K562 (cell line): ENCODE measurements around the gene PLCG2. TPM values are rescaled to one million over a fixed set of nuclear protein-coding genes. Genes with fewer than 3 reads are reported as not detected.

Experiments
- ATAC-seq: fragments of 200-7000 bp; cut with Tn5 transposase; 3 replicates; pipeline ENCODE4 v1.9.1; 2020; ENCODE audit warnings: moderate library complexity
- BruUV-seq: library from RNA; stranded (reverse); fragments of 400-500 nt; replicated peaks from 2 replicates; lab custom pipeline; 2021; lab: Mats Ljungman, UMichigan
- CTCF ChIA-PET: fragments of 300-600 bp; formaldehyde crosslinking; extraction: SDS; loops from one replicate; lab custom pipeline; 2021; ENCODE audit warnings: low intra/inter-chr PET ratio; lab: Yijun Ruan, JAX
- POLR2A ChIA-PET: fragments of 300-600, 350-650 bp; sonication (Branson Sonifier 250); formaldehyde crosslinking; extraction: SDS; loops from one replicate; lab custom pipeline; 2021; ENCODE audit warnings: antibody characterized with exemption, inconsistent platforms; lab: Yijun Ruan, JAX
- DNase-seq, 4 experiments: peaks; one replicate each; pipeline versions ENCODE4 v3.0.0 to v3.0.0-alpha.2; 2011 to 2018; ENCODE audit warnings: low spot score in 3 of 4, mixed read lengths in 3 of 4; ENCODE audit errors: extremely low read depth in 1 of 4
- FAIRE-seq: peaks from 2 replicates; lab custom pipeline; 2011; peaks lifted over from hg19 to GRCh38; lab: Jason Lieb, UNC
- H2AFZ ChIP-seq: 2 replicates; pipeline ENCODE4 v1.6.0; 2011; ENCODE audit warnings: low read depth, low read length, control low read depth, inconsistent platforms
- H3K27ac ChIP-seq: fragments of 200-600 bp; 3 replicates; pipeline ENCODE4 v1.8.0; 2011; ENCODE audit warnings: low read depth, mild to moderate bottlenecking, control low read depth, inconsistent platforms, low read length, moderate library complexity, mixed read lengths; ENCODE audit errors: extremely low read depth
- H3K27me3 ChIP-seq, 2 experiments: fragments of 300-600 bp in 1 of 2; 2 replicates in 1 of 2; 3 replicates in 1 of 2; pipeline versions ENCODE4 v1.6.0 to v1.8.0; 2011; ENCODE audit warnings: inconsistent platforms in 2 of 2, low read length in 2 of 2, mild to moderate bottlenecking in 1 of 2, mixed read lengths in 1 of 2, moderate library complexity in 1 of 2; ENCODE audit not compliant: control insufficient read depth in 2 of 2, insufficient read depth in 2 of 2
- H3K36me3 ChIP-seq: fragments of 300-600 bp; 3 replicates; pipeline ENCODE4 v1.8.0; 2011; ENCODE audit warnings: mild to moderate bottlenecking, low read length, inconsistent platforms; ENCODE audit not compliant: control insufficient read depth, insufficient read depth
- H3K4me1 ChIP-seq, 2 experiments: fragments of 200-600 bp in 1 of 2; replicated peaks in 1 of 2; 2 replicates in 1 of 2; 3 replicates in 1 of 2; pipeline versions ENCODE4 v1.5.1 to v1.8.0; 2011; ENCODE audit warnings: inconsistent platforms in 2 of 2, low read length in 2 of 2, mild to moderate bottlenecking in 1 of 2, mixed read lengths in 1 of 2, moderate library complexity in 1 of 2; ENCODE audit not compliant: control insufficient read depth in 2 of 2, insufficient read depth in 2 of 2
- H3K4me2 ChIP-seq: 2 replicates; pipeline ENCODE4 v1.6.1; 2011; ENCODE audit warnings: low read length, control low read depth, inconsistent platforms, mixed read lengths; ENCODE audit not compliant: insufficient read depth
- H3K4me3 ChIP-seq: fragments of 200-600 bp; sonication (generic), shearing (Covaris generic); 2 replicates; pipeline ENCODE4 v1.5.1; 2016; ENCODE audit warnings: control low read depth, inconsistent platforms
- H3K79me2 ChIP-seq: fragments of 200-600 bp; 3 replicates; pipeline ENCODE4 v1.8.0; 2011; ENCODE audit warnings: low read length, inconsistent platforms; ENCODE audit not compliant: control insufficient read depth, insufficient read depth
- H3K9ac ChIP-seq, 2 experiments: 2 replicates each; pipeline versions ENCODE4 v1.6.0 to v1.6.1; 2011; ENCODE audit warnings: low read depth in 2 of 2, low read length in 2 of 2, control low read depth in 1 of 2, inconsistent platforms in 1 of 2, mild to moderate bottlenecking in 1 of 2, mixed read lengths in 1 of 2; ENCODE audit not compliant: insufficient read depth in 1 of 2
- H3K9me1 ChIP-seq: one replicate; pipeline ENCODE4 v1.6.0; 2011; ENCODE audit warnings: inconsistent platforms, mild to moderate bottlenecking, low read length, moderate library complexity; ENCODE audit not compliant: control insufficient read depth, insufficient read depth
- H3K9me3 ChIP-seq: replicated peaks from 2 replicates; pipeline ENCODE4 v1.5.1; 2011; ENCODE audit warnings: low read depth, low read length, inconsistent platforms; ENCODE audit not compliant: control insufficient read depth, insufficient read depth
- H4K20me1 ChIP-seq: replicated peaks from 2 replicates; pipeline ENCODE4 v1.6.1; 2011; ENCODE audit warnings: low read length, inconsistent platforms, mixed read lengths; ENCODE audit not compliant: control insufficient read depth, insufficient read depth
- ELF1 ChIP-seq: fragments of 200-800 bp; sonication (Bioruptor generic); IDR thresholded peaks from 2 replicates; pipeline ENCODE4 v1.6.1; 2016; ENCODE audit warnings: missing genetic modification characterization, missing compliant biosample characterization
- GABPB1 ChIP-seq: sonication (generic); formaldehyde crosslinking; IDR thresholded peaks from 2 replicates; pipeline ENCODE4 v1.8.0; 2022; ENCODE audit warnings: mild to moderate bottlenecking, missing genetic modification reagents
- MAZ ChIP-seq, 2 experiments: fragments of 450-650 bp in 1 of 2; sonication (generic) in 1 of 2; formaldehyde crosslinking; IDR thresholded peaks in 1 of 2; conservative IDR thresholded peaks in 1 of 2; 2 replicates each; pipeline versions ENCODE4 v1.4.0 to v1.5.0; 2020; ENCODE audit warnings: mild to moderate bottlenecking in 1 of 2, missing genetic modification reagents in 1 of 2
- NONO ChIP-seq, 2 experiments: fragments of 200-400 bp in 1 of 2; fragments of 450-650 bp in 1 of 2; formaldehyde crosslinking in 1 of 2; IDR thresholded peaks; 2 replicates each; pipeline ENCODE4 v1.6.1; 2017; ENCODE audit warnings: low read depth in 2 of 2, mild to moderate bottlenecking in 2 of 2, moderate library complexity in 2 of 2, low read length in 1 of 2
- POLR2G ChIP-seq: fragments of 200-400 bp; formaldehyde crosslinking; IDR thresholded peaks from 2 replicates; pipeline ENCODE4 v1.6.1; 2017; ENCODE audit warnings: low read depth, mild to moderate bottlenecking, antibody characterized with exemption, low read length, moderate library complexity
- RBFOX2 ChIP-seq: fragments of 200-400 bp; formaldehyde crosslinking; IDR thresholded peaks from 2 replicates; pipeline ENCODE4 v1.6.1; 2017; ENCODE audit warnings: low read depth, mild to moderate bottlenecking, low read length, moderate library complexity
- SNIP1 ChIP-seq: fragments of 450-650 bp; IDR thresholded peaks from 2 replicates; pipeline ENCODE4 v1.7.1; 2017; ENCODE audit warnings: low read depth, mild to moderate bottlenecking
- SRF ChIP-seq, 2 experiments: fragments of 250-450, 450-650 bp in 1 of 2; sonication (Bioruptor Pico) in 1 of 2; sonication (generic) in 1 of 2; formaldehyde crosslinking; IDR thresholded peaks; 2 replicates each; pipeline versions ENCODE4 v1.5.0 to v1.5.1; 2020 to 2022; ENCODE audit warnings: mild to moderate bottlenecking in 1 of 2, missing genetic modification reagents in 1 of 2
- TFAP4 ChIP-seq: sonication (generic); formaldehyde crosslinking; IDR thresholded peaks from 2 replicates; pipeline ENCODE4 v1.8.0; 2022; ENCODE audit warnings: missing genetic modification reagents, mild to moderate bottlenecking, moderate library complexity, borderline replicate concordance
- ZBTB40 ChIP-seq, 2 experiments: fragments of 450-650 bp in 1 of 2; sonication (generic) in 1 of 2; formaldehyde crosslinking in 1 of 2; IDR thresholded peaks; 2 replicates each; pipeline versions ENCODE4 v1.7.1 to v1.9.0; 2016 to 2022; ENCODE audit warnings: inconsistent platforms in 1 of 2, mild to moderate bottlenecking in 1 of 2, missing genetic modification reagents in 1 of 2
- ZKSCAN8 ChIP-seq: fragments of 200-800 bp; sonication (Bioruptor generic); IDR thresholded peaks from 2 replicates; pipeline ENCODE4 v1.6.1; 2016; ENCODE audit warnings: missing genetic modification characterization, missing compliant biosample characterization
- WGBS: fragments of 100-300 bp; shearing (Covaris generic); methylation state at CpG from one replicate; pipeline ENCODE4 v1.1.6; 2016; ENCODE audit warnings: low coverage, mixed read lengths; ENCODE audit not compliant: insufficient coverage; ENCODE audit errors: missing lambda C conversion rate; 5-methylcytosine and 5-hydroxymethylcytosine counted together
- in situ Hi-C: fragments of 300-500 bp; cut with MboI; formaldehyde crosslinking; loops from 4 replicates; pipeline ENCODE4 v1.15.0; 2018; ENCODE audit warnings: inconsistent platforms, mixed read lengths
- intact Hi-C: fragments of 100-400 bp; cut with micrococcal nuclease; formaldehyde crosslinking; loops from 2 replicates; pipeline ENCODE4 v1.14.2; 2022
- polyA plus RNA-seq, 8 experiments: library from polyadenylated mRNA; depleted of rRNA in 4 of 8; stranded (reverse) in 5 of 8; unstranded in 3 of 8; fragments of >200 nt; fragmentation: Nextera tagmentation in 2 of 8; fragmentation: Illumina TruSeq in 1 of 8; extraction: Ambion mirVana in 2 of 8; extraction: Trizol in 1 of 8; gene quantifications; 2 replicates each; pipeline versions ENCODE4 v1.2.1 to v1.2.3, GENCODE V29; 2011 to 2014; ENCODE audit warnings: inconsistent platforms in 1 of 8, missing spikeins in 1 of 8
- total RNA-seq, 7 experiments: library from RNA; depleted of rRNA in 6 of 7; stranded (reverse); fragments of >200 nt in 6 of 7; fragmentation: Illumina TruSeq in 2 of 7; extraction: Trizol in 2 of 7; gene quantifications; 2 replicates each; pipeline versions ENCODE4 v1.2.1 to v1.2.3, GENCODE V29; 2011 to 2021; ENCODE audit warnings: low replicate concordance in 1 of 7

PLCG2 gene
- total and polyA plus RNA-seq, 9 of the 15 experiments (the other 6 are each of a cell fraction or from before 2014, with no cell fraction given) = 0.94 to 7.1 (median 3.1) TPM

- H3K4me1 ChIP-seq = peaks cover 0 to 4% of the 10 kb centered on the region in 2 experiments; a peak in 1 of 5 replicates
- no peaks in the 10 kb centered on the region for H3K79me2 ChIP-seq
- H3K4me2 ChIP-seq = peak within 1 kb of the TSS; percentile 43
- no peak for FAIRE-seq
- intact Hi-C loops (no loop called here), in situ Hi-C loops (no loop called here)
- POLR2A ChIA-PET = interaction anchor here (0.9 kb wide), 1 partner anchor 14 kb away, joined by 4 read pairs; no protein-coding TSS in a partner anchor
- no peaks in the 10 kb centered on the region for H3K36me3 ChIP-seq
- CTCF ChIA-PET = no interaction called here
- no peaks in the 10 kb centered on the region for H4K20me1 ChIP-seq
- H3K4me3 ChIP-seq = peak within 1 kb of the TSS; percentile 26; the same call in 1 of the 2 replicates
- 0 out of 2 replicates have a peak, but pooled peaks cover 2% of the 10 kb centered on the region for H3K9me3 ChIP-seq
- H3K9me1 ChIP-seq = no peaks in the 10 kb centered on the region
- H3K9ac ChIP-seq = no peak within 1 kb of the TSS
- WGBS = 1% methylated on average over 23 of the region's 32 CpGs
- no peak within 1 kb of the TSS for H3K27ac ChIP-seq
- no TSS peak for BruUV-seq
- peak; percentile 83 for ATAC-seq
- DNase-seq = peak in 3 of 4 experiments; percentile 15 to 35 (median 17)
- peak within 1 kb of the TSS; percentile 48 for H2AFZ ChIP-seq
- 0 out of 5 replicates have a peak, but pooled peaks cover 0 to 4% of the 10 kb centered on the region in 2 experiments for H3K27me3 ChIP-seq
- TF ChIP-seq ELF1 (tag) (peak; percentile 84), TFAP4 (CRISPR knock-in tag) (peak; percentile 66; the same call in 1 of the 2 replicates), POLR2G (0 out of 2 replicates have a peak, but pooled peaks have one; percentile 44), NONO (IDR thresholded peaks at IDR 0.05; ENCODE audit: low read depth in 2 of 2, low read length in 1 of 2) (no peak), MAZ (CRISPR knock-in tag; conservative IDR thresholded peaks at IDR 0.05 in 1 of 2, IDR thresholded peaks at IDR 0.05 in 1 of 2) (peak; percentile 21 to 30; a peak in 1 of 4 replicates), RBFOX2 (peak; percentile 46), GABPB1 (CRISPR knock-in tag) (peak; percentile 57; the same call in 1 of the 2 replicates), SRF (CRISPR knock-in tag; IDR thresholded peaks at IDR 0.05) (no peak), ZBTB40 (IDR thresholded peaks at IDR 0.05) (peak; percentile 84), ZBTB40 (CRISPR knock-in tag; IDR thresholded peaks at IDR 0.05) (no peak), SNIP1 (peak; percentile 56; the same call in 1 of the 2 replicates), ZKSCAN8 (CRISPR knock-in tag) (no peak)
Measured at GRCh38 chr16:82011199-82011641, 232.1 kb downstream of the PLCG2 start, which contains the start of gene SDR42E1. TSS of gene SDR42E1 (minus strand) at chr16:82011470. CDS start at chr16:82000858, 10,612 bp downstream.
